GM19023 (cell line): ENCODE measurements around the gene CADM3.

Experiments
- ATAC-seq: cut with Tn5 transposase; IDR thresholded peaks from one replicate; pipeline ENCODE4 v1.9.1; 2021; ENCODE audit warnings: mild to moderate bottlenecking, moderate library complexity; ENCODE audit not compliant: unreplicated experiment

Gene CADM3, protein sequence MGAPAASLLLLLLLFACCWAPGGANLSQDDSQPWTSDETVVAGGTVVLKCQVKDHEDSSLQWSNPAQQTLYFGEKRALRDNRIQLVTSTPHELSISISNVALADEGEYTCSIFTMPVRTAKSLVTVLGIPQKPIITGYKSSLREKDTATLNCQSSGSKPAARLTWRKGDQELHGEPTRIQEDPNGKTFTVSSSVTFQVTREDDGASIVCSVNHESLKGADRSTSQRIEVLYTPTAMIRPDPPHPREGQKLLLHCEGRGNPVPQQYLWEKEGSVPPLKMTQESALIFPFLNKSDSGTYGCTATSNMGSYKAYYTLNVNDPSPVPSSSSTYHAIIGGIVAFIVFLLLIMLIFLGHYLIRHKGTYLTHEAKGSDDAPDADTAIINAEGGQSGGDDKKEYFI

DNA sequence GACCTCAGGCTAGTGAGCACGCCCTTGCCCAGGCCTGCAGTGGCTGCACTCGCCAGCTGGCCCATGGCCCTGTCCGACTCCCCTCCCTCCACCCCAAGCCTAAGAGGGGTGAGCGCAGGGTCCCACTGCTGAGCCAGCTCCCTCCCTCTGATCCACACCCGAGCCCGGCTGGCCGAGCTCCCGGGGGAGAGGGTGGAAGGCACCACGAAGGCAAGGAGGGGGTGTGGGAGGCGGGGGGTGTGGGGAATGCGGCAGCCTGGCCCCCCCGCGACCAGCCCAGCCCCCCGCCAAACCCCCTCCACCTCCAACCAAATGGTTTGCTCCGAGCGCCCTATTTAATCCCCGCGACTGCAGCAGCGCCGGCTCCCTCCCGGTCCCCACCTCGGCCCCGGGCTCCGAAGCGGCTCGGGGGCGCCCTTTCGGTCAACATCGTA lies at the start of gene CADM3:
Gene CADM3 (plus strand): TSS at position 362 of the 434 bp plus-strand sequence. CDS start 151 bp downstream, outside the sequence.
- ATAC-seq: no peak

DNA sequence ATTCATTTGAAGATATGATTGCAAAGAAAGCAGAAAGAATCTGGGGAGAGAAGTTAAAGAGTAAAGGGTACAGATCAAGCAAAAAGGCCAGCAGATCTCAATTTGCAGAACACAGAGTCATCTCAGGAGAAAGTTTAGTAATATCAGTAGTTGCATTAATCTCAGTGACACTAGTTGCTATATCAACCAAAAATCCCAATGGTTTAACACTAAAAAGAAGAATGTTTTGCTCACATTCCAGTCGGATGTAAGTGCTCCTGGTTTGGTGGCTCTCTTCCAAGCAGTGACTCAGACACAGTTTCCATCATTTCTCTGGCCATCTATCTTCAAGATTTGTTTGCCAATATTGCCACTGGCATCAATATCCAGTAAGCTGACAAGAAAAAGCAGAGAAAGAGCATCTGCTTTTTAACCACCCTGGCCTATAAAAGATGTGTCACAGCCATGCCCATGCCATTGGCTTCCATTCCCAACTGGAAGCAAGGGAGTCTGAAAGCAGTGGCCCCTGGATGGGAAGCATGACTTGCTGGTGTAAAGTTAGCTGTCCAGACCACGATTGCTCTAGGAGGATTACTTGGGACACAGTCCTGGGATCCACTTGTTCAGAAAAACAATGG lies 49.3 kb upstream of the CADM3 start:
- ATAC-seq: peak; percentile 72

DNA sequence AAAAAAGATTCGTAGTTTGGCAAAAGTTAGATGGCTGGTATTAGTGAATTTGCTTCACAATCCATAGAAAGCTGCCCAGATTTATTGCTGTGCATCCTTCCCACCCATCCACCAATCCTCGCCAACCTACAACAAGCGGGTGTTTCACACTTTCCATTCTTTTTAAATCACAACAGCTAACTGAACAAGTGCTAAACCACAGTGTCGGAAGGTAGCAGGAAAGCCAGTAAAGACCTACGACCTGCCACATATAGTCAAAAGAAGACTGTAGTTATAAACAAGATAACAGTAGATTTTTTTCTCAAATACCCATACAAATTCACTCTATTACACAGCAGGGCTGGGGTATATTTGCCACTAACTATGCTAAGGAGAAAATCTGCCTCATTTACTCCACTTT lies 47.8 kb upstream of the CADM3 start:
- no peak for ATAC-seq

DNA sequence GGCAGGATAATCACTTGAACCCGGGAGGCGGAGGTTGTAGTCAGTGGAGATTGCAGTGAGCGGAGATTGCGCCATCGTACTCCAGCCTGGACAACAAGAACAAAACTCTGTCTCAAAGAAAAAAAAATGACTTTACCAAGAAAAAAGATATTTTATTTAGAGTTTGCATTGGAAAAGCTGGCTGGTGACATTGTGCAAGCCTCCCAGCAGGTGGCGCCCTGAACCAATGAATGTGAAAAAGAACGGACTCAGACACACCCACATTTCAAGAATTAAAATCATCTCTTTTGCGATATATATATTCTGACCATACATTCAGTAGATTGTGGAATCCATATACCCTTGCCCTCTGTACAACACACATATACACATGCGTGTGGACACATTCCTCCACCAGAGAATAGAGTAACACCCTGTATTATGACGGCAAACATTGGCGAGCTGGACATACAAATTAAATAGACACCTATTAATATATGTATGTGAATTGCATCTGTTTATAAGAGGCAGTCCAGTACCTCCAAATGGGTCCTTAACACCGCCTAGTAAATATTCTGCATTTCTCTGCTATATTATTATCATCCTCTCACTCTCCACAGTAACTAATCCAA lies 39.0 kb upstream of the CADM3 start:
- no peak for ATAC-seq

DNA sequence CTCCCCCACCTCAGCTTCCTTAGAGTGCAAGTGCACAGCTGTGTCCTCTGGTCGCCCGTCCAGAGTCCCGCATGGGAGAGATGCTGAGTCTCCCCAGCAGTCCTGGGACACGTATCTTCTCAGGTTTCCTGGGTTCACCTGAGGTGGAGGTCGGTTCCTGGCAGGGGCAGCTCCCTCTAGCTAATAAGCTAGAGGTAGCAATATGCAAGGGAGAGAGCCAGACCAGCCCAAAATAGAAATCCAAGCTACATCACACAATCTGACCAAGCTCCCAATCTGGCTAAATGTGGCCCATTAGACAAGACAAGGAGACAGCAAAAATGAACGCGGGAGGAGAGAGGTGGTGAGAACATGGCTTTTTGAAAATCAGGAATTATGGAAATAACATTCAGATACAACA lies 30.9 kb upstream of the CADM3 start:
- ATAC-seq: no peak

DNA sequence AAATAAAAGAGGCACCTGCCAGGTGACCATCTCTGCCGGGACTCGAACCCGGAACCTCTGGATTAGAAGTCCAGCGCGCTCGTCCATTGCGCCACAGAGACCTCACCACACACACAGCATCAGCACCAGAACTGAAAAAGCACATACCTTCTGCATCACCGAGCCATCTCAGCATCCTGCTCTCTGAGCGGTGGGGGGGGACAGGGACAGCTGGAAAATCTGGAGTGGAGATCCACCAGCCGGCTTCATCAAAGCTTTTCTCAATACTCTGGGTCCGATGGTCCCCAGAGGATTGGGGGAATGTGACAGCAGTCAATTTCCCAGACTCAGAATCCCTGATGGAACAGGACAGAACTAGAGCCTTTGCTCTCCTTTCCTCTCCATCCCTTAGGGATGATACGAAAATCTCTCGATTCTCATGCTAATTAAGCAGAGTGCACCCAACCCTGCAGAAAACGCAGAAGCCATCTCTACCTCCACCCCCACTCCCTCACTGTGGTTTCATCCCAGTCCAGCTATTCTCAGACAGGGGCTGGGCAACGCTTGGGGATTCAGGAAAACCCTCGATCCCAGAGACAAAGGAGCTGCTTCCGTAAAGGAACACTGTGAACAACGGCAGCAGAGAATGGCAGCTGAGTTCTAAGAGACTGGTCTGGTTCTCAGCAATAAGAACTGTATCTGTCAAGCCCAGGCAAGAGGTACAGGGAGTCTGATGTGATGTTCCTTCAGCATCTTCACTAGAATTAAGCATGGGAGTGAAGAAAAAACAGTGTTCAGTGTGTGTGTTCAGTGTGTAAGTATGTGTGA lies 29.6 kb upstream of the CADM3 start:
- no peak for ATAC-seq

DNA sequence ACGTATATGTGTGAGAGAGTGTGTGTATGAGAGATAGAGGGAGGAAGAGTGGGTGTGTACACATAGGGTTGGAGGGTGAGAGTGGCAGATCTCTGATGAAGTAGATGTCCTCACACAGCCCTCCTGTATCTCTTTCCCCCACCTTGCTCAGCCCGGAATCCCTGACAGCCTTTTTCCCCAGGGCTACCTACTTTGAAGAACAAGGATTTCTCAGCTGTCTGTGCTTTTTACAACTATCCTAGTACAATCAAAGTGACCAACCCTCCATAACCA lies 29.1 kb upstream of the CADM3 start:
- no peak for ATAC-seq

DNA sequence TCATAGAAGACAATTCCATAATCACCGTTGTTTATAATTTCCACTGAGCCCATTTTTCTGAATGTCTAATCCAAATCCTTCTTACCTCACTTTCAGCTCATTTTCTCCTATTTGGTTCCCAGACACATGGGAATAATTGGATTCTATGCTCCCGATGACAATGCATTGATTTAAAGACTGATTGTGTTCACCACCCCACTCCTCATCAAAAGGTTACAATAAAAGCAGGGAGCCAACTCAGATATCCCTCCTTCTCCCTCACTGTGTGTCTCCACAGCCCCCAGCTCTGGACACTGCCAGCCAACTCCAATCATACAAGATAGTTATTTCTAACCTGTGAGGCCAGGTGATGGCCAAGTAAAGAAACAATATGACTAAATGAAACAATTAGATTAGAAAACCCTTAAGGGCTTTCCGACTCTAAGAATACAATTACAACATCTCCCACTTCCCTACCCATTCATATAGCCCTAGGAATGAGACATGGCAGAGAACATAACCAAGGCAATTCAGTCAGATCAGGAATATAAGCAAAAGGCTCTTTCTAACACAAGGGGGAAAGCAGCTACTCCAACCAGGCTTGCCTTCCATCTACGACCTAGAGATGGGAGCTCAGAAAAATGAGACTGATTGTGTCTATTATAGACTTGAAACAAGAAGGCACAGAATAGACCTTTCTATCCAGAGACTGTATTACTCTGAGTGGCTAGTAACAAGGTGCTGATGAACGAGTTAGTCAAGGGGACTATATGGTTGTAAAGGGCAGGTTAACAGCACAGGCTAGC lies 28.5 kb upstream of the CADM3 start:
- no peak for ATAC-seq

DNA sequence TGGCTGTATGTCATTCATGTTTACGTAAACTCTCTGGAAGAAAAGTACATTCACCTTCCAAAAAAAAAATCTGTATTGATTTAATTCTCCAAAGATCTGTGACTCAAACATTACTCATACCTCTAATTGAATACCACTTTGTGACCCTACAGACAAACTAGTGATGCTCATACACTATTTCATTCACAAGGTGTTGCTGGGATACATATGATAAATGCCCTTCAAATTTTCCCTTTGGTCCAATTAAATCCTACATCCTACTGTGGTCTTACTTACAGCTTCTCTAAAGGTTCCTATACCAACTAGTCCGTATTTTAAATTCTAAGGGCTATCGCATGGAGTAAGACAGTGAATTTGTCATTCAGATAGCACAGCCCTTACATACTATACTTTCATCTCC lies 26.8 kb upstream of the CADM3 start:
- no peak for ATAC-seq

DNA sequence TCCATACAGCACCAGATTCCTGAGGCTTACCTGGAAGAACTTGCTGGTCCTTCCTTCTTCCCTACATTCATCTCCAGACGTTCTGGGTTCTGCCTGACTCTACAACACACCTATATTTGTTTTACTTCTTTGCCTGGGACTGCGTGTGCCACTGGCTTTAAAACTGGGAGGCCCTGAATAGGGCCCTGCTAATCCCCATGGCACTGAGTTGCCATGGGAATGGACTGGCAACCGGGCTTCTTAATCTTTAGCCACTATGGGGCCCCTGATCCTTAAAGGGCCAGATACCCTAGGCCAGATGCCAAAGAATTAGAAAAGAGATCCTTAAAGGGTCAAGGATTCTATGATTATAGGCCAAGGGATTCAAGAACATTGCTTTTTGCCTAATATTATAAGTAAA lies 24.4 kb upstream of the CADM3 start:
- no peak for ATAC-seq

DNA sequence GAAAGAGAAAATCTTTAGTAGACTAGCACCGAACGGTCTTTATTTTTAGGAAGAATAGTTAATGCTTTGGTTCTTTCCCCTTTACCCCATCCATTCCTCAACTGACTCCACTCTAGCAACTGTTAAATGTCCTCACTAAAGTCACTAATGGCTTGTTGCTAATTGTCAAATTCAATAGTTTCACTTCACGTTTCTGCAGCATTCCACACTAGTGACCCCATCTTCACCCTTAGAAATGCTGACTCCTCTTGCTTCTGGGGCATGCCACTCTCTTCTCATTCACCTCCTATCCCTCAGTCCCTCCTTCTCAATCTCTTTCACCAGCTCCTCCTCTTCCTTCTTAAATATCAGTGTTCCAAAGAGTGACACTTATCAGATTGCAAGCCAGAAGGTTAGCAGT lies 19.4 kb upstream of the CADM3 start:
- ATAC-seq: no peak

DNA sequence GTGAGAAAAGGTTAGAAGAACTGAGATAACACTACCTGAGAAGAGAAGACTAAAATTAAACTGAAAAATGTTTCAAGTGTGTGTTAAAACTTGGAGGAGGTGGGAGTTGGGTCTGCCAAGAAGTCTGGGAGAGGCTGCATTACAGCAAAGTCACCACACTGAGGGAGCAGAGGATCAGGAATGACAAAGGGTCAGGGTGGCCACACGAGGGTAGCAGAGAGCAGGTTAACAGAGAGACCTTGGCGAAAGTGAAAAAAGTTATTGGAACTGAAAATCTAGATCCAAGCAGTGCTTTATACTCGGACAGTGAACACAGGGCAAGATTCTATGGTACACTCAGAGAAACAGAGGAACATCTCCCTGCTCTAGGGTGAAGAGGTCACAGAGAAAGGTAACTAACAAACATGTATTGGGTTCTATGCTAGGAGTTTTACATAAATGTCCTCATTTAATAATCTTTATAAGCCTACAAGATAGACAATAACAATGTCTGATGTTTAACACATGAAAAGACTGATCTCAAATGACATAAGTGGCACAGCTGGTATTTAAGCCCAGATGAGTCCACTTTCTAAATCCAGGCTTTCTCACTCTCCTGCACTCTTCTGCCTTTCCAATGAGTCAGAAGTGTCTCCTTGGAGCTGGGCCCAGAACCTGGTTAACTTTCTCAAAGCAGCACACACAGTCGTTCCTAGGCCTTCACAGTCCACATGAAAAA lies 10.3 kb upstream of the CADM3 start:
- ATAC-seq: peak; percentile 95

DNA sequence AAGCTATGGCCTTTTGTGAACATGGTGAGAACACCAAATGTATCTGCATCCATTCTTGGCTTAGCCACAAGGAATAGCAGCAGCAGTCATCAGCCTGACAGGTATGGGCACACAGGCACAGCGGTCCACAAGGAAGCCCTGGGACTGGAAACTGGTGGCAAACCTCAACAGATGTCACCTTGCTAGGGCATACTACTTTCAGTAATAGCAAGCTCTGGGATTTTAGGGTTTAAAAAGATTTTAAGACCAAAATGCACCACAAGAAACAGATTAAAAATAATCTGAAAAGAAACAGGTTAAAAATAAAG lies 9.7 kb upstream of the CADM3 start:
- ATAC-seq: no peak

DNA sequence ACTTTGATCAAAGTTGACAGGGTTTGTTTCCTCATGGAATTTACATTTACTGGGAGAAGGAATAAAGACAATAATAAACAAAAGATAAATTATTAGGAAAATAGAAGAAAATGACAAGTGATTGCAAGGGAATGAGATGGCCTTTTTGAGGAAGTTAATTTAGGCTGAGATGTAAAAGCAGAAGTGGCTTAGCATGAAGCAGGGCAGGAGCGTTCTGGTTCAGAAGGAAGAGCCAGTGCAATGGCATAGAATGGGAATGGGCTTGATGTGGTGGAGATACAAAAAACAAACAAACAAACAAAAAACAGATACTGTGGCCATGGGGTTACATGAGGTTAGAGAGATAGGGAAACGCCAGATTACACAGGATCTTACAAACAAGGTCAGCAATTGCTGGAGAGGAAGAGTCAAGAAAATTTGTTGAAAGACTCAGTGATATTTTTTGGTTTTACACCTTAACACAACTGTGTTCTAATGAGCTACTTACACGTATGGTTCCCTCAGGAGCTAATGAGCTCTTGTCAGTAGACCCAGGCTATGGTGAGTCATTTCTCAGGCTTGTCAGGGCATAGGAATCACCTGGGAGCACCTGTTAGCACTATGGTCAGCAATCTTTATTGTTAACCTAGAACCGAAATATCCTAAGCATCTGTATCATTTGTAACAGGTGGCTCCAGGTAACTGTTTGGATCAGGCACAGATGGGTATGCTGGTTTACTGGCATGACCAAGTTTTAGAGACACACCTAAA lies 8.7 kb upstream of the CADM3 start:
- ATAC-seq: no peak

DNA sequence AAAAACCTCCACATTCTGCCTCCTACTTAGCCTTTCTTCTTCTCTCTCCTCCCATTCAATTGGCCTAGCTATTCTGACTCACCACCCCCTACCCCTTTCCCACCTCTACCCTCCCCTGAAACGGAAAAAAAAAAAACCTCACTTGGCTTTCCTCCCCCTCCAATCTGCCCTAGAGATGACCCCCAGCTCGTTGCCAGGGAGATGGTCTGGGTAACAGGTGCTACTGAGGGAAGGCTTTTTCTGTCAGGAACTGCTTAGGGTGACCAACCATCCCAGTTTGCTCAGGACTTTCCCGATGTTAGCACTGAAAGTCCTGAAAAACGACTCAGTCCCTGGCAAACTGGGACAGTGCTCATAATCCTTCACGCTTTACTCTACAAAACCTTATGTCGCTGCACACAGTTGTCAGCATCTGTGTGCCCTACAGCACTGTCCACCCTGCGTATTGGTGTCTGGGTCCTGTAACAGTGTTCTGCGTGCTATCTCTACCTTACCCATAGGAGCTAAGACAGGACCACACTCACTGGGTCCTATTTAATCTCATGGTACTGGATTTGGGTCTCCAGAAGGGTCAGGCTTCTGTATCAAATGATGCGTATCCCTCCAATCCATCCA lies 7.7 kb upstream of the CADM3 start:
- ATAC-seq: no peak

DNA sequence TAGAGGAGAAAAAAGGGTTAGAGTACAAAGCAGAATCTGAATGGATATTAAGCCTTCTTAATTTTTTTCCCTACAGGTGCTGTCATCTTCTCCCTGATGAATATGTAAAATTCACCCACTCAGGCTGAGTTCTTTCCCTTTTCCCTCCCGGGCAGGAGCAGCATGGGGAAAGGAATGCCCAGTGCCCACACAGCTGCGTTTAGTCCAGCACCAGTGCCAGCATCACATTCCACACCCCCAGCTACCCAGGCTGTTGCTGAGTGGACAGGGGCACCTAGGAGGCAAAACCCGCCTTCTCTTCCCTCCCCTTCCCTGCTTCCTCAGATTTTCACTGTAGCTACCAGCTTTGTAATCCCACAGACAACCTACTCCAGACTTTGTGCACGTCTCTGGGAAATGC lies 3.4 kb upstream of the CADM3 start:
- no peak for ATAC-seq

DNA sequence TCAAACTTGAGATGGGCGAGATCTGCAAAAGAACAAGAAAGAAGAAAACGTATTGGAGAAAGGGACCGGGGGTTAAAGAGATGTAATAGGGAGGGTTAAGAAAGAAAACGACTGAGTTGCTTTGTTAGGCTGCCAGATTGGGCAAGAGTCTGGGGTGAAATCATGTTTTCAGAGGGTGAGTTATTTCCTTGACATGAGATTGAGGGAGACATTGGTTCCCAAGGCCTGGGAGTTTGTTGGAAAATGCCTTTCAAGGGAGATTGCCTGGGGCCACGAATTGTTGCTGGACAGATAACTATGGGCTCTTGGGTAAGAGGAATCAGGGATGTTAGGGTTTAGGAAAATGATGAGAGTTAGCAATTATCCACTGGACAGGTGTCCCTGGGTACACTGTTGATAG lies 776 bp upstream of the CADM3 start:
- no peak for ATAC-seq

DNA sequence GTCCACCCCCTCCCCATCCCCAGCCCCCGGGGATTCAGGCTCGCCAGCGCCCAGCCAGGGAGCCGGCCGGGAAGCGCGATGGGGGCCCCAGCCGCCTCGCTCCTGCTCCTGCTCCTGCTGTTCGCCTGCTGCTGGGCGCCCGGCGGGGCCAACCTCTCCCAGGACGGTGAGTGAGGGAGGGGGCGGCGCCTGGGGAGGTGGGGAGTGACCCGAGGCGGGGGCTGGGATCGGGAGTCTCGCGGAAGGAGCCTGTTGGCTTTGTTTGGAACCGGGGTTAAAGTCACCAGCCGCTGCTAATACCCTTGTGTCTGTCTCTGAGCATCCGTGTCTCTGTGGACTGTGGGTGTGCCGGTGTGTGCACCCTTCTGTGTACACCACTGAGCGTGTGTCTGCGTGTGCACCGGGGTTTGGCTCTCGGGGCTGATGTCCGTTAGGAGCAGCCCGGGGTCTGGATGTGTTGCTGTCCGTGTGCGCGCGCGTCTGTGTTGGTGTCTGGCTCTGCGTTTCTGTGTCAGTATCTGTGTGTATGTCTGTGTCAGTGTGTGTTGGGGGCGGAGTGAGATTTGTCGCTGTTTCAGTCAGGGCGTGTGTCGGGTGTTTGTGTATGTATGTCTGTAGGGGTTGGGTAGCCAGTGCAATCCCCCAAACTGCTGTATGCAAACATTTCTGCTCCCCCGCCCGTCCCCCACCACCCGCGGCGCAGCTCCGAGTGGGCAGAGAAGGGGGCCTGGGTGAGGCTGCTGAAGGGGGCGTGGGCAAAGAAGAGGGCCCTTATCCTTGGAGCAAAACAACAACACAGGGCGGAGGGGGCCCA lies 480 bp downstream of the CADM3 start:
- no peak for ATAC-seq
